Endothelial cell of umbilical vein (primary cell): Measurements from ENCODE around the gene KRT17. TPM values are rescaled to one million over a fixed set of nuclear protein-coding genes. Genes with fewer than 3 reads are reported as not detected.

Experiments used
- BruUV-seq: library from RNA; stranded (reverse); fragments of 400-500 nt; replicated peaks from 2 replicates; lab custom pipeline; 2021; lab: Mats Ljungman, UMichigan
- CTCF ChIA-PET: fragments of 300-600, 350-600 bp; sonication (Branson Sonifier 250); formaldehyde crosslinking; loops from one replicate; lab custom pipeline; 2021; ENCODE audit warnings: antibody characterized with exemption, inconsistent platforms; lab: Charles Lee
- POLR2A ChIA-PET: fragments of 300-600, 350-600 bp; sonication (Branson Sonifier 250); formaldehyde crosslinking; loops from one replicate; lab custom pipeline; 2021; ENCODE audit warnings: antibody characterized with exemption, inconsistent platforms; lab: Charles Lee
- DNase-seq: peaks from one replicate; pipeline ENCODE4 v3.0.0-alpha.2; 2011; ENCODE audit warnings: low read depth, low spot score
- FAIRE-seq: peaks from 2 replicates; lab custom pipeline; 2011; peaks lifted over from hg19 to GRCh38; lab: Jason Lieb, UNC
- H2AFZ ChIP-seq: 2 replicates; pipeline ENCODE4 v1.6.0; 2012; ENCODE audit warnings: low read depth, low read length, control low read depth, inconsistent platforms
- H3K27ac ChIP-seq: 2 replicates; pipeline ENCODE4 v1.5.1; 2011; ENCODE audit warnings: low read depth, mild to moderate bottlenecking, control low read depth, low read length, moderate library complexity; ENCODE audit not compliant: insufficient read depth
- H3K27me3 ChIP-seq, 2 experiments: 2 replicates each; pipeline versions ENCODE4 v1.6.0 to v1.6.1; 2011; ENCODE audit warnings: low read length in 2 of 2, mixed read lengths in 1 of 2; ENCODE audit not compliant: control insufficient read depth in 2 of 2, insufficient read depth in 2 of 2
- H3K36me3 ChIP-seq, 2 experiments: 2 replicates in 1 of 2; 3 replicates in 1 of 2; pipeline ENCODE4 v1.5.1; 2011; ENCODE audit warnings: low read length in 2 of 2, mild to moderate bottlenecking in 1 of 2, moderate library complexity in 1 of 2; ENCODE audit not compliant: control insufficient read depth in 2 of 2, insufficient read depth in 2 of 2; ENCODE audit errors: extremely low read depth in 1 of 2
- H3K4me1 ChIP-seq: 3 replicates; pipeline ENCODE4 v1.5.1; 2011; ENCODE audit warnings: mild to moderate bottlenecking, low read length; ENCODE audit not compliant: control insufficient read depth, insufficient read depth; ENCODE audit errors: extremely low read depth
- H3K4me2 ChIP-seq: 2 replicates; pipeline ENCODE4 v1.6.1; 2011; ENCODE audit warnings: low read length, control low read depth, mixed read lengths; ENCODE audit not compliant: insufficient read depth
- H3K4me3 ChIP-seq, 3 experiments: fragments of 200-600 bp in 1 of 3; sonication (generic), shearing (Covaris generic) in 1 of 3; replicated peaks in 1 of 3; 2 replicates each; pipeline ENCODE4 v1.5.1; 2011 to 2016; ENCODE audit warnings: control low read depth in 3 of 3, low read length in 3 of 3, mild to moderate bottlenecking in 2 of 3, inconsistent platforms in 1 of 3, low read depth in 1 of 3, moderate library complexity in 1 of 3; ENCODE audit not compliant: insufficient read depth in 1 of 3
- H3K79me2 ChIP-seq: 2 replicates; pipeline ENCODE4 v1.6.0; 2012; ENCODE audit warnings: low read length, inconsistent platforms; ENCODE audit not compliant: control insufficient read depth, insufficient read depth
- H3K9ac ChIP-seq: replicated peaks from 2 replicates; pipeline ENCODE3; 2011; ENCODE audit warnings: low read length, control low read depth; ENCODE audit not compliant: insufficient read depth; ENCODE audit errors: extremely low read depth
- H3K9me1 ChIP-seq: replicated peaks from 3 replicates; pipeline ENCODE4 v1.6.0; 2011; ENCODE audit warnings: mild to moderate bottlenecking, low read length; ENCODE audit not compliant: control insufficient read depth, insufficient read depth; ENCODE audit errors: extremely low read depth
- H3K9me3 ChIP-seq: replicated peaks from 2 replicates; pipeline ENCODE4 v1.5.1; 2012; ENCODE audit warnings: low read length, inconsistent platforms; ENCODE audit not compliant: control insufficient read depth, insufficient read depth
- H4K20me1 ChIP-seq: replicated peaks from 2 replicates; pipeline ENCODE3; 2011; ENCODE audit warnings: mild to moderate bottlenecking, low read length; ENCODE audit not compliant: control insufficient read depth, insufficient read depth; ENCODE audit errors: extremely low read depth
- CTCF ChIP-seq, 2 donors: IDR thresholded peaks; 1 replicate in 1 of 2; 2 replicates in 1 of 2; pipeline ENCODE4 v1.5.1; 2011; ENCODE audit warnings: low read length in 2 of 2, mild to moderate bottlenecking in 2 of 2, moderate library complexity in 2 of 2, control low read depth in 1 of 2, inconsistent platforms in 1 of 2, low read depth in 1 of 2; ENCODE audit not compliant: insufficient read depth in 1 of 2; ENCODE audit errors: extremely low read depth in 1 of 2
- EZH2 ChIP-seq: IDR thresholded peaks from 2 replicates; pipeline ENCODE4 v1.6.1; 2012; ENCODE audit warnings: borderline replicate concordance, low read depth, mild to moderate bottlenecking, moderate library complexity, low read length, inconsistent platforms; ENCODE audit not compliant: severe bottlenecking
- FOS ChIP-seq: IDR thresholded peaks from 2 replicates; pipeline ENCODE4 v1.6.1; 2011; ENCODE audit warnings: mild to moderate bottlenecking, low read length, moderate library complexity, borderline replicate concordance; ENCODE audit not compliant: insufficient read depth
- GATA2 ChIP-seq: IDR thresholded peaks from 2 replicates; pipeline ENCODE4 v1.7.0; 2011; ENCODE audit warnings: low read depth, mild to moderate bottlenecking, moderate library complexity, mixed read lengths, low read length; ENCODE audit not compliant: insufficient read length, insufficient read depth
- JUN ChIP-seq: IDR thresholded peaks from 2 replicates; pipeline ENCODE4 v1.6.1; 2011; ENCODE audit warnings: borderline replicate concordance, low read depth; ENCODE audit not compliant: insufficient read length, insufficient read depth
- MAX ChIP-seq: IDR thresholded peaks from 2 replicates; pipeline ENCODE4 v1.6.1; 2011; ENCODE audit not compliant: insufficient read depth, insufficient read length
- MYC ChIP-seq: IDR thresholded peaks from one replicate; pipeline ENCODE4 v1.6.1; 2011; ENCODE audit warnings: mild to moderate bottlenecking, low read depth, low read length
- POLR2A ChIP-seq: IDR thresholded peaks from 2 replicates; pipeline ENCODE4 v1.6.1; 2012; ENCODE audit warnings: low read depth, mild to moderate bottlenecking, control low read depth, low read length
- POLR2AphosphoS5 ChIP-seq: IDR thresholded peaks from 2 replicates; pipeline ENCODE4 v1.6.1; 2012; ENCODE audit warnings: low read depth, mild to moderate bottlenecking, control low read depth, low read length, moderate library complexity; ENCODE audit not compliant: insufficient read depth
- dilution Hi-C: fragments of 300-500 bp; cut with MboI; formaldehyde crosslinking; loops from one replicate; pipeline ENCODE4 v1.15.0; 2019; ENCODE audit warnings: low sequenced_read_pairs; ENCODE audit not compliant: extremely low pct_ligation_motif_present
- intact Hi-C: fragments of 100-400 bp; cut with micrococcal nuclease; formaldehyde crosslinking; loops from one replicate; pipeline ENCODE4 v1.10.0; 2022
- polyA plus RNA-seq, 4 experiments: library from polyadenylated mRNA; depleted of rRNA in 3 of 4; stranded (reverse) in 3 of 4; unstranded in 1 of 4; fragments of >200 nt; gene quantifications; 2 replicates each; pipeline versions ENCODE4 v1.2.1 to v1.2.3, GENCODE V29; 2011 to 2012; ENCODE audit warnings: missing spikeins in 1 of 4
- total RNA-seq: library from RNA; stranded (reverse); gene quantifications from 2 replicates; pipeline ENCODE4 v1.2.3, GENCODE V29; 2021

The KRT17 gene
- total and polyA plus RNA-seq, 2 donors (not counting 3 experiments of a cell fraction or from before 2014, with no cell fraction given) = 0.83 to 1.6 TPM

- dilution Hi-C loops = no loop called here
- no peak for FAIRE-seq
- Histone ChIP-seq H3K27me3 (no peaks in the 10 kb centered on the region), H3K4me2 (no peak overlapping the region), H4K20me1 (no peaks in the 10 kb centered on the region), H3K9me3 (no peaks in the 10 kb centered on the region), H3K4me1 (no peaks in the 10 kb centered on the region), H3K9me1 (no peaks in the 10 kb centered on the region), H3K4me3 (no peak overlapping the region), H3K36me3 (no peaks in the 10 kb centered on the region), H3K79me2 (no peaks in the 10 kb centered on the region), H2AFZ (no peak overlapping the region), H3K9ac (no peak overlapping the region), H3K27ac (no peak overlapping the region)
- ChIA-PET CTCF (no interaction called here), POLR2A (no interaction called here)
- intact Hi-C loops = no loop called here
- TF ChIP-seq FOS (no peak), GATA2 (no peak), MYC (no peak), POLR2AphosphoS5 (no peak), CTCF (IDR thresholded peaks at IDR 0.05; ENCODE audit: extremely low read depth in 1 of 2, insufficient read depth in 1 of 2, low read depth in 1 of 2, low read length in 2 of 2) (no peak), JUN (no peak), MAX (no peak), EZH2 (no peak), POLR2A (no peak)
- DNase-seq = no peak
- BruUV-seq = no TSS peak
These were observed 5.7 kb upstream of the KRT17 start for GRCh38 chr17:41629826-41630670.
